HuH-7 (cell line): ENCODE data around the gene GTPBP8.
"Not testable (repeated sequence)": the region's sequence is repeated elsewhere in the genome, so short reads cannot be mapped to it uniquely, and the experiment has no call there.

Source experiments
- DNase-seq: peaks from one replicate; pipeline ENCODE4 v3.0.0; 2011; ENCODE audit warnings: low spot score

The GTPBP8 gene

DNA sequence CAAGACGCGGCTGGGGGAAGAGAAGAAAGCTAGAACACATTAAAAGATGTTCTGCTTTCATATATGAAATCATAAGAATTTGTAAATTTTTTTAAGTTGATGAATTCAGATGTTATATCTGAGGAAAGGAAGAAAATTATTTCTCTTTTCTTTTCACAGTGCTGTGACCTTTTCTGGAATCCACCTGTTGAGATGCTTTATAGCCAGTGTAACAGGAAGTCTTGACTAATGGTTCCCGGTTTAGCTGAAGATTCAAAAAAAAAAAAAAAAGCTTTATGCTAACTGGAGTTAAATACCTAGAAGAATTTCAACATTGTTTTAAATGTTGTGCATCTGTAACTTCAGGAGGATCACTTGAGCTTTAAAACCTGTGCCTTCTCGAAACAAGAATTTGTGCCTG is 9.9 kb downstream of the GTPBP8 start:
- DNase-seq, result no peak

DNA sequence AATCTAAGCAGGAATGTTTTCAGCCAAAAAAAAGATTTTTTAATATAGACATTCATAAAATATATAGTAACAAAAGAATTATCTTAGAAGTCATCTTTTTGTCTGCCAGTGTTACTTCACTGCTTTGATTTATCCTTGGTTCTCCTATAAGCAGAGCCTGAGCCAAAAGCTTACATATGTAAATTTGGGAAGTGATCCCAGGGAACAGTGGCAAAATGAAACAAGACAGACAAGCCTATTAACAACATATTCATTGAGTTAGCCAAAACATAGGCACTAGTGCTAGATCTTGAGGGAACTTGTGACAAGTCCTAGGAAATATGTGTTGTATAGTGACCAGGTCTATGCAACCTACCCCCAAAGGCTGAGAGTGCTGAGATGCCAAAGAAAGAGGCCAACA is 11.3 kb downstream of the GTPBP8 start:
- no peak for DNase-seq

DNA sequence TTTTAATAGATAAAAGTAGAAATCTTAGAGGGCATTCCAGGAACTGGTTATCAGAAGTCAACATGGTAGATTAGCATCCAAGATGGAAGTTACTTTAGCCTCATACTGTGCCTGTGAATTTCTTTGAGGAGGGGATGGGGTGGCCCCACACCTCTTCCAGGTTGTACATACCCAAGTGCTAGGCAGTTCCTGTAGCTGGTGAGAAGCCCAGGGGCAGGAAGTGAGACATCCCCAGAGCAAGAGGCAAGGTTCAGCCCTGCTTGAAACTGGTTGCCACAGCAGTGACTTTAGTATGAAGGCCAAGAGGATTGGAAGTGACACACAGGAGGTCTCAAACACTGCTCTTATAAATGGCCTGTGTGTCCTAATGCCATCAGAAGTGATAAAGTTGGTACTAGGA is 11.9 kb downstream of the GTPBP8 start:
- no peak for DNase-seq

DNA sequence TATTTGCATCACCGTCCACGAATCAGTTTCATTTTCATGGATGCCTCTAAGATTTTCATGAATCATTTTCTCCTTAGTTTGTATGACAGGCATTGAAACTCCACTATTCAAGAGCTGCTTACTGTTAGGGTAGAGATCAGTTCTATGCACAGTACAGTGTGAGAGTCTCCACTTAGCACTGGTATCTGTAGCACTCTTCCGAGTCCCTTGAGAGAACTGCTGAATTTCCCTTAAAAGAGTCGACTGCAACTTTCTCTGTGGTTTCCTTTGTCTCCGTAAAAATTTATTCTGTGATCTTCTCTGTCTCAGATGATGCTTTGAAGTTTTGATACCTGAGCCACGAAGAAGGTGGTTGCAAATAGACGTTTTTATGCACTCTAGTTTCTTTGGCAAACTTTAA is 14.8 kb downstream of the GTPBP8 start:
- no peak for DNase-seq

DNA sequence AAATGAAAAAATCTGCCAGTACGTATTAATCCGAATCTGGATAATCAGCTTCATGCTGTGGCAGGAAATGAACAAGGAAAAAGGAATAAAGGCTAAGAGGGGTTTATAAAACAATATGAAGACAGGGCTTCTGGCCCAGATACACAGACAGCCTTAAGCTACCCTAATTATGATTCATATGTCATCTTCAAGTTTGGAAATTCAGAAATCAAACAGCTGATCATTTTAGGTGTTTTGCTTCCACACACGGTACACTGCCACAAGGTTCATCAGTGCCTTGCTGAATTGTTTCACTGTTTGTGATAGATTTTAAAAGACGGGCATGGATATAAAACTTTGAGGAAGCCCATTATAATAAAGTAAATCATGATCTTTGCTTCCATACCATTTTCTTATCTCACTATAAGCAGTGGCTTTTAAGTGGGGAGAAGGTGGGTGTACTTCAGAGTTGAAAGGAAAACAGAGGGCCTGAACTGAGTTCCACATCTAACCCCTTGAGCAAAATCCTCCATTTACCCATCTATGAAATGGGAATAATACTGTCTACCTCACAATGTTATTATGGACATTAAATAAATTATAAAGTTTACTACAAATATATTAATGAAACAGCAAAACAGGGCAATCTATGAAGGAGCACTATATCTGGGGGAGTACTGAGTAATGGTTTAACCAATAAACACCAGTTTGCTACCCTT is 15.7 kb downstream of the GTPBP8 start:
- no peak for DNase-seq

DNA sequence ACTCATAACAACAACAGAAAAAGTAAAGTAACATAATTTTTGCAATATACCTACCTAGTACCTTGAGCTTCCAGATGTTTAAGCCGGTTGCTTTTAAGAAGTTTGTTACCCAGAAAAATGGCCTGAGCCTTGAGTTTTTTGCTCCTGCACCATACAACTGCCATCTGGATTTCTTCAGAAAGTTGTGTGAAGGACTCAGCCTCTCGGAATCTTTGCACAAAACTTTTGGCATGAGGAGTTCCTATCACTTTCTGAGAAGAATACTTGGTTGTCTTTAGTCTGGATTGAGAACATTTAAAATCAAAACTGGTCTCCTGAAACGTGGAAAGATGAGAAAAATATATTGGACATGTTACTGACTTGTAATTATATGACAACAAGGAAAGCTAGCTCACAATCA is 17.3 kb downstream of the GTPBP8 start:
- no peak for DNase-seq

DNA sequence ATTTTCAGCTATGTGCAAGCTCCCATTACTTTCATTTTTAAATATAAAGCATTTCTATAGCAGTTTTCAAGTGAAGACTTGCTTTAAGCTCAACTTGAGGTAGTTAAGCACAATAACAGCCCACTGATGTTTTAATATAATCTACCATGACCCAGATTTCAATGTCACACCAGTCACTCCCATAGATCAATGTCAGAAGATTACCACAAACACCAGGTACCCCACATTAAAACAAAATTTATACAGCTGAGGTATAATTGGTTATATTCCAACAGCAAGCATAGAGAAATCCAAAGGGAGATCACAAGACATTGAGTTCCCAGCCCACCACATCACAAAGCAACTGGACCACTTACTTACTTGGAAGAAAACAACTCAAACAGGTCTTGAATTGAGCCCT is 22.8 kb downstream of the GTPBP8 start:
- no peak for DNase-seq

DNA sequence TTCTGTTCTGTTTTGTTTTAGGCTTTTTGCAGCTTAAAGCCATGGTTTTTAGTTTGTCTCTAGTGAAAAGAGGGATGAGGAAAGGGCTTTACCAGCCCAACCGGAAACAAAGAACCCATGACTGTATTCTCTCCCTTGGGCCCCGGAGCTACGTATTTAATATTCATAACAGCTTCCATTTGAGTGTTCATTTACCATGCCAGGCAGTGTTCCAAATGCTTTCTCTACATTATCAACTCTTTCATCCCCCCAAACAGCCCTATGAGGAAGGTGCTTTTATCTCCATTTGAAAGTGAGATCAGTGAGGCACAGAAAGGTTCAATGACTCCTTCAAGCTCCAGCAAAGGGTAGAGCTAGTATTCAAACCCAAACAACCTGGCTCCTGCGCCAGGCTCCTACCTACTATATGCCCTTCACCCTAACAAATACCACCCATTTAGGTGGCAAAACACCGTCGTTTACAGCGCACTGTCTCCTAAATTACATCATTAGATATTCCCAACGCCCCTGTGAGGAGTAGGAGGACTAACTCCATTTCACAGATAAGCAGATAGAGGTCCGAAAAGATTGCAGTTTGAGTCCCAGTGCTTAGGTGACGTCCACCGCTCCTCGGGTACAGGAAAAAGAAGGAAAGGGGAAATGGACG is 27.9 kb downstream of the GTPBP8 start:
- no peak for DNase-seq

DNA sequence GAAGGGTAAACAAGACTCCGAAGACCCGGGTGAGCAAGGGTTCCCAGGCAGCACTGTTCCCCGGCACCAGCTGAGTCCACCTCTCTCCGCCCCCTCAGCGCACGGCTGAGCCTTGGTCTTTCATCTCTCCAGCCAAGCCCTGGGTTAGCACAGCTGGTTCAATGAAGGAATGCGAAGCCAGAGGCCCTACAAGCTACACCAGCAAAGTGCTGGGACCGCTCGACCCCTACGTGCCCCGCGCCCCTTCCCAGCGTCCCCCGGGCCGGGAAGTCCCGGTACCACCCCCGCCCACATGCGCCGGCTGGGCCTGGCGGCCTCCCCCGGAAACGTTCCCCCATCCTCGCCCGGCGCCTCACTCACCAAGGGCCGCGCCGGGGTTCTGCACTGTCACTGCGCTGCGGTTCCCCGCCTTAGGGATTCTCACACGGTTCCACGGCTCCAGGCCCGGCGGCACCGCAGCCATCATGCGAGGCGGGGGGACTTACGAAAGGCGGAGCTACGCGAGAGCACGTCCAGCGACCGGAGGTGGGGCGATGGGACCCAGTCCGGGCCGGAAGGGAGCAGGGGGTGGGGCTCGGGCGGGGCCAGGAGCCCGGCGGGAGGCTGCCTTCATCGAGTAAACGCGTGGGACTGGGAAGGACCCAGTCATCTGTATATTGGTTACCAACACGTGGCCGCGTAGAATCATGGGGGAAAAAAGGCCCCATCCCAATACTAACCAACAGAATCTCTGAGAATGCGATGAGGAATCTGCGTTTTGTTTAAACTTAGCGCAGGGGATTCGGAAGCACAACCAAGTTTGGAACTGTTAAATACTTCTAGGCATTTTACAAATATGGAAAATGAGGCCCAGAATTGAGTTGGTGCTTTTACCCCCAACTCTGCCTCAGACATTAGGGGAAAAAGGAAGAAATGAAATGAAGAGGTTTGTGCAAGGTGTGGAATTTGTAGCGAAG is 28.7 kb downstream of the GTPBP8 start:
- peak; percentile 94 for DNase-seq

DNA sequence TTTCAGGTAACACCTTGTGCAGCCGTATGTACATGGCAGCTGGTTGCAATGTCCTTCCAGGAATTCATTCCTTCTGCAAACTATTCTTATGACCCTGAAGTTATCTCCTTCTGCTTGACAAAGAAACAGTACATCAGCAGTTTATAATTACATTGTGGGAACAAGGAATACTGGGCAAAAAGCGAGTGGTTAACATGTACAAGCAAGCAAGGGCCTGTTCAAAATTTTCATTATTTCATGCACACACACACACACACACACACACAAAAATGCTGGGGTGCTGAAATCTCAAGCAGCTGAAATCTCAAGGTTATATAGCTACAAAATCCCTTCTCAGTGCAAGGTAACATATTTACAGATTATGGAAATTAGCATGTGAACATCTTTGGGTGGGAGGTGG is 30.7 kb downstream of the GTPBP8 start:
- DNase-seq, result no peak

DNA sequence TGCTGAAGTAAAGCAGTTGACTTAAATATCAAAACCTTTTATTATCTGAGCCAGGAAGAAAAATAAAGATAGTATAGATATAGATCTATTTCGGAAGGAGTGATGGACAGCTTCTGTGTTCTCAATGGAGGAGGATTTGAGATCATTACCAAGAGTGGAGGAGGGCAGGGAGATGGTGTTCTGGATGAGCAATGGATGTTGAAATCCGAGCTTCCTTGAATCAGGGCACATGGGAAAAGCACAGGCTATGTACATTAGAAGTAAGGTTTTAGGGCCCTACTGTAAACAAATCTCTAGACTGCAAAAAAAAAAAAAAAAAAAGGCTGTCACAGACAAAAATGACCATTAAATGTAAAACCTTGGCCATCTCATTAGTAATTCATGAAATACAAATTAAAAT is 43.2 kb downstream of the GTPBP8 start:
- DNase-seq, result no peak

DNA sequence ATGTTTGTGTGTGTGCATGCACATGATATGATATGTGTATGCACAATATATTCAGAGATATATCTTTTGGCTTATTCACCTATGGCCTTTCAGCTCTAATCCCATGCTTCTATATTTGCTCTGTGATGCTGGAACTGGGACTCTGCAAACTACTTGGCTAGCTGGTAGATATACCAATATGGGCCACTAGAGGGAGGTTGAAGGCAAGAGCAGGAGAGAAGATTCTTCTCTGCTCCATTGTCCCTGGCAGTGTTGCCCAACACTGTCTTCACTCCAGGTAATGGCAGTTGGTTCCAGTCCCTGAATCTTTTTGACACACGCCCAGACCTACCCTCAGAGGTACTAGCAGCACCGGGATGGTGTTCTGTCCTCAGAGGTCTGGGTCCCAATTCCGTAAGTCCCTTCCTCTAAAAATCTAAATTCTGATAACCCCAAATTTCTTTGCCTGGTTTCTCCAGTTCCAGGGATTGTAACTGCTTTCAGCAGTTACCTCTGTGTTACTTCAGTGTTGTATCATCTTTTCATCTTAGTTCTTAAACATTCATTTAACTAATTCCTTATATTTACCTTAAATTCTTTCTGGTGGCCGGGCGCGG is 44.7 kb downstream of the GTPBP8 start:
- peak; percentile 84 for DNase-seq

DNA sequence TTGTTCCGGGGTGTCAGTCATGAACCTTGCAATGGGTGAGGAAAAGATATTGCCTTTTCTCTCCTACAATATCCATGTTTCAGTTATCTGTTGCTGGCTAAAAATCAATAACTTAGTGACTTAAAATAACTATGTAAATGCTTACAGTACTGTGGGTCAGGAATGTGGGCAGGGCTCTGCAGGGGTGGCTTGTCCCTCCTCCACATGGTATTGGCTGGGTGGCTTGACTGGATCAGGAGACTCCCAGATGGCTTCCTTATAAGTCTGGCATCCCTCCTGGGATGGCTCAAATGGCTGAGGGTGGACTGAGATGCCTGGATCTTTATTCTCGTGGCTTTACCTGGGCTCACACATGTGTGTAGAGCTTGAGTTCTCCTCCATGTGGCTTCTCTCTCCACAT is 47.5 kb downstream of the GTPBP8 start:
- DNase-seq, result no peak

DNA sequence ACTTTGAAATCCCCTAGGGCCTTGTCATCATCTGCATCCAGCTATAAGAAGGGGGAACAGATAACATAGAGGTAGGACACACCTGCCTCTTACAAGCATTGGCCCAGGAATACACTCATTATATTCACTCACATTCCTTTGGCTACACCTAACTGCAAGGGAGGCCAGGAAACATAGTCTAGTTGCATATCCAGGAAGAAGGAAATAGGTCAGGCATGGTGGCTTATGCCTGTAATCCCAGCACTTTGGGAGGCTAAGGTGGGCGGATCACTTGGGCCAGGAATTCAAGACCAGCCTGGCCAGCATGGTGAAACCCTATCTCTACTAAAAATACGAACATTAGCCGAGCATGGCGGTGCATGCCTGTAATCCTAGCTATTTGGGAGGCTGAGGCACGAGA is 48.8 kb downstream of the GTPBP8 start:
- no peak for DNase-seq

DNA sequence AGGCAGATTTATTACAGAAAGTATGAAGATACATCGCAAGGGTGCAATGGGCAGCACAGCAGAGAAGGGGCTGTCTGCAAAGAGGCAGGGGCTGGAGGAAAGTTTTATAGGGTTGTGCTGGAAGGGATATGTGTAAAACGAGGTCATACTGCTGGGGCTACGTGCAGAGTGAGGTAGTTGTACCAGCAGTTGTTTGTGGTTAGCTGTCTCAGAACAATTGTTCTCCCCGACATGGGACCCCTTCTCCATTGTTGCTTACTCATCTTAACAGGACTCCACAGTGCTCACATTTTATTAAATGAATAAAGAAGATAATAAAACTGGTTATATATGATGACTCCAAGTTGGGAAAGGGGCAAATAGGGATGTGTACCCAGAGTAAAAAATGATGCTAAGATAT is 49.4 kb downstream of the GTPBP8 start:
- no peak for DNase-seq

DNA sequence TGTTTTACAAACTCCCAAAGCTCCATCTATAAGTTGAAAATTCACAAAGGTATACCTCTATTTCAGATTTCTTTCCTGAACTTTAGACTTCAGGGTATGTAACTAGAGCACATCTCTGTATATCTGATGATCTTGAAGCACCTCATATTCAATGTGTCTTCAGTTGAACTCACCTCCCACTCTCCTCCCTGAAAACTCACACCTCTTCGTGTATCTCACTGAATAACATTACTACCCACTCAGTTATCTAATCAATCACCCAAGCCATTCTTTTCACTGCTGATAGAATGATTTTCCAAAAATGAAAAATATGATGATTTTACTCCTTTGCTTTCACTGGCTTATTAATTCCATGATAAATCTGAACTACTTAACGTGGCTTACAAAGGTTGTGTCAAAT is 52.9 kb downstream of the GTPBP8 start:
- no peak for DNase-seq

DNA sequence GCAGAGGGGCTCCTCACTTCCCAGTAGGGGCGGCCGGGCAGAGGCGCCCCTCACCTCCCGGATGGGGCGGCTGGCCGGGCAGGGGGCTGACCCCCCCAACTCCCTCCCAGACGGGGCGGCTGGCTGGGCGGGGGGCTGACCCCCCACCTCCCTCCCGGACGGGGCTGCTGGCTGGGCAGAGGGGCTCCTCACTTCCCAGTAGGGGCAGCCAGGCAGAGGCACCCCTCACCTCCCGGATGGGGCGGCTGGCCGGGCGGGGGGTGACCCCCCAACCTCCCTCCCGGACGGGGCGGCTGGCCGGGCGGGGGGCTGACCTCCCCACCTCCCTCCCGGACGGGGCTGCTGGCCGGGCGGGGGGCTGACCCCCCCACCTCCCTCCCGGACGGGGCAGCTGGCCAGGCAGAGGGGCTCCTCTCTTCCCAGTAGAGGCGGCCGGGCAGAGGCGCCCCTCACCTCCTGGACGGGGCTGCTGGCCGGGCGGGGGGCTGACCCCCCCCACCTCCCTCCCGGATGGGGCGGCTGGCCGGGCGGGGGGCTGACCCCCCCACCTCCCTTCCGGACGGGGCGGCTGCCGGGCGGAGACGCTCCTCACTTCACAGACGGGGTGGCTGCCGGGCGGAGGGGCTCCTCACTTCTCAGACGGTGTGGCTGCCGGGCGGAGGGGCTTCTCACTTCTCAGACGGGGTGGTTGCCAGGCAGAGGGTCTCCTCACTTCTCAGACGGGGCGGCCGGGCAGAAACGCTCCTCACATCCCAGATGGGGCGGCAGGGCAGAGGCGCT is 55.6 kb downstream of the GTPBP8 start:
- not testable (repeated sequence) for DNase-seq

DNA sequence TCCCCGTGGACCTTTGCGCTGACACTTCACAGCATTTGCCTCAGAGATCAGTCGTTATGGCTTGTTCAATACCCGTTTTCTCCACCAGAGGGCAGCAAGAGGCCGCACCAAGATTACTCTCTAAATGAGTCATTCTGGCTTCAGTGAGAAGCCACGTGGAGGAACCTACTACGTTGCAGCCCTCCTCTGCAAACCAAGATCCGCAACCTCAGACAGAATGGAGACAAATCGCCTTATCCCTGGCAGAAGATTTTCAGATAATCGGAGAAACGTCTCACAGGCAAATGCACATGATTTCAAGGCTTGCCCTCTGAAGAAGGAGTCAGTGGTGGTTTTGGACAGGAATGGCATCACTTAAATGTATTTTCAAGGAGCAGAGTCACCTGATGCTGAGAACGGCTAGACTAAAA is 60.5 kb downstream of the GTPBP8 start:
- peak; percentile 83 for DNase-seq
